Mesodermal cell (in vitro differentiated cells): ENCODE measurements around the gene TERF2IP. TPM values are rescaled to one million over a fixed set of nuclear protein-coding genes. Genes with fewer than 3 reads are reported as not detected.
A peak's percentile ranks its signal among the peaks of the same experiment; 100 is the strongest.

Experiments
- H3K27ac ChIP-seq: 2 replicates; pipeline ENCODE4 v1.7.0; 2013; ENCODE audit warnings: mild to moderate bottlenecking, low read depth, low read length, moderate library complexity; ENCODE audit not compliant: severe bottlenecking
- H3K36me3 ChIP-seq: 2 replicates; pipeline ENCODE4 v1.7.1; 2013; ENCODE audit warnings: mild to moderate bottlenecking, low read length, moderate library complexity; ENCODE audit not compliant: control insufficient read depth, insufficient read depth
- H3K4me1 ChIP-seq: one replicate; pipeline ENCODE4 v1.7.1; 2013; ENCODE audit warnings: mild to moderate bottlenecking, low read length; ENCODE audit not compliant: insufficient read depth, control insufficient read depth, poor library complexity, severe bottlenecking
- H3K4me3 ChIP-seq: 2 replicates; pipeline ENCODE4 v1.7.0; 2013; ENCODE audit warnings: low read length, control low read depth, mild to moderate bottlenecking; ENCODE audit not compliant: insufficient read depth, poor library complexity, severe bottlenecking; ENCODE audit errors: extremely low read depth
- H3K9me3 ChIP-seq: 2 replicates; pipeline ENCODE4 v1.7.1; 2013; ENCODE audit warnings: mild to moderate bottlenecking, low read length, moderate library complexity; ENCODE audit not compliant: control insufficient read depth
- WGBS, 2 experiments: methylation state at CpG; one replicate each; pipeline ENCODE4 v1.1.5; 2013; ENCODE audit warnings: missing lambda C conversion rate in 2 of 2; ENCODE audit not compliant: insufficient coverage in 2 of 2; 5-methylcytosine and 5-hydroxymethylcytosine counted together
- polyA plus RNA-seq, 2 experiments: library from polyadenylated mRNA; stranded (reverse); fragments of 50-300 nt; gene quantifications; one replicate each; pipeline ENCODE4 v1.2.3, GENCODE V29; 2013

The TERF2IP gene, protein sequence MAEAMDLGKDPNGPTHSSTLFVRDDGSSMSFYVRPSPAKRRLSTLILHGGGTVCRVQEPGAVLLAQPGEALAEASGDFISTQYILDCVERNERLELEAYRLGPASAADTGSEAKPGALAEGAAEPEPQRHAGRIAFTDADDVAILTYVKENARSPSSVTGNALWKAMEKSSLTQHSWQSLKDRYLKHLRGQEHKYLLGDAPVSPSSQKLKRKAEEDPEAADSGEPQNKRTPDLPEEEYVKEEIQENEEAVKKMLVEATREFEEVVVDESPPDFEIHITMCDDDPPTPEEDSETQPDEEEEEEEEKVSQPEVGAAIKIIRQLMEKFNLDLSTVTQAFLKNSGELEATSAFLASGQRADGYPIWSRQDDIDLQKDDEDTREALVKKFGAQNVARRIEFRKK
- polyA plus RNA-seq (2013, experiment 1 of 2), result 49.3 TPM
- 49.6 TPM for polyA plus RNA-seq (2013, experiment 2 of 2)

GRCh38 chr16:75647492-75648264, at the start of gene TERF2IP, which contains the start of gene KARS1:
TSS of gene TERF2IP (plus strand) at chr16:75647773. CDS start at chr16:75647883, 110 bp downstream.
TSS of gene KARS1 (minus strand) at chr16:75647665. CDS start at chr16:75647639, 26 bp downstream.
- Histone ChIP-seq H3K9me3 (no peaks in the 10 kb centered on the region), H3K4me3 (peak within 1 kb of the TSS; percentile 97), H3K4me1 (peaks cover 12% of the 10 kb centered on the region), H3K27ac (peak within 1 kb of the TSS; percentile 75), H3K36me3 (peaks cover 37% of the 10 kb centered on the region)
- WGBS, 2 experiments, result 0% methylated on average over 68 to 72 of the region's 76 CpGs

DNA sequence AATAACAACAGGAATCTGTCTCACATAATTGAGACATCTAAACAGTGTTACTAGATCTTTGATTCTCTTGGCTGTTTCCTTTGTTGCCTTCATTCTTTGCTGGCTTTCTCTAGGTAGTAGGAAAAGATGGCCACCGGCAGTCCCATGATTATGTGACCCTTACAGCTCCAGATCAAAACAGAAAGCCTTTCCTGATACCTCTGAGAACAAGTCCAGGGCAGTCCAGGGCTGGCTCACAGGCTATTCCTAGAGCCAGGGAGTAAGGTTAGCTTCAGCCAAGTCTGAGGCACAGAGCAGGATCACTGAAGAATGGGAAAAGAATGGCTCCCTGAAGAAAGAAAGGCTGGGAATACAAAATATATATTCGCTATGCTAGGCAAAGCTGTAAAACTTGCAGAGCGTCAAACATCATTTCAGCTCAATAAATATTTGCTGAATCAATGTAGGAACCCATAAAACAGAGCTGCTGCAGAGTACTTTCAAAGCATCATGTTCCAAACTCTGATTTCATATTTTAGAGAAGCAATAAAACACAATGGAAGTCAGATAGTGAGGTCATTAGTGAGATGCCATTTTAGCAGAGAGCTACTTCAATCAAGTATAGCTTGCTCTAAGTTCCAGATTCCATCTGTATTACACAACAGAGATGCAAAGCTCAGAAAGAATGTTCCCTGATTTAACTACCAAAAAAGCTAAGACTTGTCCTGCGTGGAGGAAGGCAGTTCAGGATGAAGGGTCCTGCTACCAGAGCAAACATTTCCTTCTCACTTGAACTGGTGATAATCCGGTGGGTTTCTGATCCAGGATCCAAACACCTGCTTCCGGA, 47.9 kb upstream of the TERF2IP start:
- 92 to 100% methylated on average over 5 to 6 of the region's 6 CpGs for WGBS, 2 experiments
- Histone ChIP-seq H3K4me3 (no peak overlapping the region), H3K9me3 (peaks cover 17% of the 10 kb centered on the region), H3K36me3 (peaks cover 75% of the 10 kb centered on the region), H3K4me1 (peaks cover 2% of the 10 kb centered on the region), H3K27ac (no peak overlapping the region)

DNA sequence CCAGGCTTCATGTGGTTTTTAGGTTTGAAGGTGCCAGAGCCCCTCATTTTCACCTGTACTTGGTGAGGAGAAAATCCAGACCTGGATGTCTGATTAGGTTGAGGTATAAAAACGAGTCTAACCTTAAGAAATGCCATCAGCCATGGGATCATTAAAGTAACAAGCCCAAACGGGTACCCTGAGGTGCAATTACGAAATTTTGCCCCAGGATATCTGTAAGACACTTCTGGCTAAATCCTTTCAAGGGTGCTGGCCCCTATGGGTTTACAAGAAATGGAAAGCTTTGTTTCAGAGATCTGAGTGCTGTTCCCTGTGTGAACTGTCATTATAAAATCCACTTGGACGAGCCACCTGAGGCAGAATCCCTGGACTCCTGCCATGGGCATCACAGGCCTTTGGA, 44.3 kb upstream of the TERF2IP start:
- Histone ChIP-seq H3K9me3 (peaks cover 10% of the 10 kb centered on the region), H3K27ac (no peak overlapping the region), H3K36me3 (peaks cover 91% of the 10 kb centered on the region), H3K4me3 (no peak overlapping the region), H3K4me1 (no peaks in the 10 kb centered on the region)
- 94 to 97% methylated on average over 4 of the region's 4 CpGs for WGBS, 2 experiments

GRCh38 chr16:75606507-75606906, 41.1 kb upstream of the TERF2IP start:
- WGBS, 2 experiments, result 100% methylated on average over 1 of the region's 1 CpG
- Histone ChIP-seq H3K36me3 (peaks cover 92% of the 10 kb centered on the region), H3K27ac (no peak overlapping the region), H3K4me1 (no peaks in the 10 kb centered on the region), H3K4me3 (no peak overlapping the region), H3K9me3 (peaks cover 10% of the 10 kb centered on the region)

DNA sequence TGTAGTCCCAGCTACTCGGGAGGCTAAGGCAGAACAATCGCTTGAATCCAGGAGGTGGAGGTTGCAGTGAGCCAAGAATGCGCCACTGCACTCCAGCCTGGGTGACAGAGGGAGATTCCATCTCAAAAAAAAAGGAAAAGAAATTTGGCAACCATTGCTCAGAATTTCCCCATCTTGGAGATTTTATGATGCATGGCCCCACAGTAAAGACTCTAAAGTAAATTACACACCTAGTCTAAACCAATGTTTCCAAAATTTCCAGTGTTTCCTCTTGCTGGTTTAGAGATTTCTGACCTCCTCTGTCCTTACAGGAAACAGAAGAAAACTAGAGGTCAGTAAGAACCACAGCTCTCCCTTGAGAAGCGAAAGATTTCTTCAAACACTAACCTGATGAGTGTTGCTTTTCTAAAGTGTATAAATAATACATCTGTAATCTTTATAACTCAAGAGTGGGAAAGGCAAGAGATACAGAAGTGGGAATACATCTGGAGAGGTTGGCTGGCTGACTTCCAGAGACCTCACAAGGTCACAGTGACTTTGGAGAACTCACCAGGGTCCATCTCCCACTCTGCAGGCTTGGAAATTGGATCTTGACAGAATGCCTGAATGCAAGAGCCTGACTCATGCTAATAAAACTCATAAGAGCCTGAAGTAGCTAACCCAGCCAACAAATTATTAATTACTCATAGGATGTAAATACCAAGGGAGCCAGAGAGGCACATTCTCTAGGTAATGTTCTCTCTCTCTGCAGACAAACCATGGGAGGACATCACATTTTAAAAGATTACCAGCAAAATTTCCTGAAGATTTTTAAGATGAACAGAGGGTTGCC, 33.3 kb upstream of the TERF2IP start:
- Histone ChIP-seq H3K9me3 (no peaks in the 10 kb centered on the region), H3K4me1 (no peaks in the 10 kb centered on the region), H3K36me3 (peaks cover 94% of the 10 kb centered on the region), H3K27ac (no peak overlapping the region), H3K4me3 (no peak overlapping the region)
- WGBS, 2 experiments, result 93 to 100% methylated on average over 1 to 3 of the region's 4 CpGs

GRCh38 chr16:75615619-75616018, 32.0 kb upstream of the TERF2IP start:
- no peaks in the 10 kb centered on the region for H3K9me3 ChIP-seq
- H3K4me1 ChIP-seq, result peaks cover 2% of the 10 kb centered on the region
- WGBS, 2 experiments, result 80 to 93% methylated on average over 1 to 2 of the region's 2 CpGs
- H3K27ac ChIP-seq, result no peak overlapping the region
- H3K4me3 ChIP-seq, result no peak overlapping the region
- H3K36me3 ChIP-seq, result peaks cover 95% of the 10 kb centered on the region

- H3K4me1 ChIP-seq, result peaks cover 4% of the 10 kb centered on the region
- H3K4me3 ChIP-seq, result no peak overlapping the region
- H3K36me3 ChIP-seq, result peaks cover 88% of the 10 kb centered on the region
- no peaks in the 10 kb centered on the region for H3K9me3 ChIP-seq
- H3K27ac ChIP-seq, result no peak overlapping the region
- 91 to 100% methylated on average over 3 of the region's 4 CpGs for WGBS, 2 experiments
These were observed 31.0 kb upstream of the TERF2IP start for GRCh38 chr16:75616521-75617010.

DNA sequence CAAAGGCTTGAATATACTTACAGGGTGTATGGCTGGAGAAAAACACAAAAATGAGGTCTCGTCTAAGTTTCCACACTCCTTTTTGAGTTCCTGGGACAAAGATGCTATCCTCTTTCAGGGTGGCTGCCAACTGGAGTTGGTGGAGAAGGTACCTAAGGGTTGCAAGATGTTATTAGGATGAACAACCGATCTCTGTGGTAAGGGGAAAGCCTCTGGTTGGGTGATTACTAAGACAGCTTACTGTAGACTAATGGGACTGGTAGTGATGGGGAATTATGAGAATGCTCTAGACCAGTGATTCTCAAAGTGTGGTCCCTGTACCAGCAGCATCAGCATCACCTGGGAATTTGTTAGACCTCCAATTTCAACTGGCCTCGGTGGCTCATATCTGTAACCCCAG, 30.5 kb upstream of the TERF2IP start:
- 94 to 100% methylated on average over 2 to 3 of the region's 3 CpGs for WGBS, 2 experiments
- no peaks in the 10 kb centered on the region for H3K9me3 ChIP-seq
- peaks cover 4% of the 10 kb centered on the region for H3K4me1 ChIP-seq
- no peak overlapping the region for H3K27ac ChIP-seq
- H3K4me3 ChIP-seq, result no peak overlapping the region
- peaks cover 83% of the 10 kb centered on the region for H3K36me3 ChIP-seq

GRCh38 chr16:75618780-75619179, 28.8 kb upstream of the TERF2IP start:
- 100% methylated on average over 2 of the region's 2 CpGs; no CpG with 5 or more reads in 1 of the 2 experiments for WGBS, 2 experiments
- peaks cover 66% of the 10 kb centered on the region for H3K36me3 ChIP-seq
- no peak overlapping the region for H3K27ac ChIP-seq
- H3K9me3 ChIP-seq, result no peaks in the 10 kb centered on the region
- no peak overlapping the region for H3K4me3 ChIP-seq
- H3K4me1 ChIP-seq, result peaks cover 4% of the 10 kb centered on the region
